Glutamatergic neuron (in vitro differentiated cells): ENCODE data around the gene LRP1. TPM values are rescaled to one million over a fixed set of nuclear protein-coding genes. Genes with fewer than 3 reads are reported as not detected.

Source experiments
- DNase-seq: peaks from one replicate; pipeline ENCODE4 v3.0.0; 2022
- H3K27ac Mint-ChIP-seq: one replicate; pipeline ENCODE4 v1.8.0; 2020; ENCODE audit warnings: mild to moderate bottlenecking, mixed read lengths, inconsistent platforms; ENCODE audit not compliant: unreplicated experiment
- H3K27me3 Mint-ChIP-seq: one replicate; pipeline ENCODE4 v1.8.0; 2020; ENCODE audit warnings: mild to moderate bottlenecking, moderate library complexity, mixed read lengths, inconsistent platforms; ENCODE audit not compliant: unreplicated experiment
- H3K36me3 Mint-ChIP-seq: one replicate; pipeline ENCODE4 v1.8.0; 2020; ENCODE audit warnings: mild to moderate bottlenecking, mixed read lengths, inconsistent platforms; ENCODE audit not compliant: unreplicated experiment
- H3K4me1 Mint-ChIP-seq: one replicate; pipeline ENCODE4 v1.8.0; 2020; ENCODE audit warnings: mild to moderate bottlenecking, low read depth, mixed read lengths, inconsistent platforms; ENCODE audit not compliant: unreplicated experiment
- H3K4me3 Mint-ChIP-seq: one replicate; pipeline ENCODE4 v1.8.0; 2020; ENCODE audit warnings: mild to moderate bottlenecking, mixed read lengths, inconsistent platforms; ENCODE audit not compliant: unreplicated experiment
- H3K9me3 Mint-ChIP-seq: one replicate; pipeline ENCODE4 v1.8.0; 2020; ENCODE audit warnings: mild to moderate bottlenecking, moderate library complexity, mixed read lengths, inconsistent platforms; ENCODE audit not compliant: unreplicated experiment
- CTCF ChIP-seq: fragments of 200-600 bp; sonication (generic); IDR thresholded peaks from one replicate; pipeline ENCODE4 v1.5.0; 2021; ENCODE audit not compliant: partially characterized antibody, unreplicated experiment
- total RNA-seq: library from RNA; stranded (reverse); fragmentation: NEBNext Ultra II Directional; extraction: Animal tissue kit (Norgen Biotek cat#: 25700); gene quantifications from one replicate; pipeline ENCODE4 v1.2.1, GENCODE V29; 2021; ENCODE audit not compliant: unreplicated experiment

Gene LRP1
- total RNA-seq, 1 donor from 2014 or later = 125 TPM

- peaks cover 5% of the 10 kb centered on the region for H3K9me3 Mint-ChIP-seq
- no peak for TF ChIP-seq CTCF
- DNase-seq = no peak
- H3K4me3 Mint-ChIP-seq = no peak overlapping the region
- H3K27me3 Mint-ChIP-seq = peaks cover 7% of the 10 kb centered on the region
- H3K27ac Mint-ChIP-seq = no peak overlapping the region
- H3K4me1 Mint-ChIP-seq = no peaks in the 10 kb centered on the region
- no peaks in the 10 kb centered on the region for H3K36me3 Mint-ChIP-seq
These were observed 53.4 kb downstream of the LRP1 start for GRCh38 chr12:57181561-57182155.

GRCh38 chr12:57182918-57183575 lies 54.8 kb downstream of the LRP1 start:
- Mint-ChIP-seq H3K27me3 (peaks cover 7% of the 10 kb centered on the region), H3K27ac (no peak overlapping the region), H3K4me3 (no peak overlapping the region), H3K4me1 (no peaks in the 10 kb centered on the region), H3K36me3 (no peaks in the 10 kb centered on the region), H3K9me3 (peaks cover 5% of the 10 kb centered on the region)
- TF ChIP-seq CTCF = peak; percentile 87
- DNase-seq = peak; percentile 84

- H3K4me1 Mint-ChIP-seq = no peaks in the 10 kb centered on the region
- no peak for DNase-seq
- no peak for TF ChIP-seq CTCF
- peaks cover 7% of the 10 kb centered on the region for H3K27me3 Mint-ChIP-seq
- no peaks in the 10 kb centered on the region for H3K36me3 Mint-ChIP-seq
- no peak overlapping the region for H3K4me3 Mint-ChIP-seq
- no peak overlapping the region for H3K27ac Mint-ChIP-seq
- peaks cover 5% of the 10 kb centered on the region for H3K9me3 Mint-ChIP-seq
These were observed 55.8 kb downstream of the LRP1 start for GRCh38 chr12:57183939-57184725.

- TF ChIP-seq CTCF = no peak
- DNase-seq = no peak
- no peaks in the 10 kb centered on the region for H3K36me3 Mint-ChIP-seq
- H3K27me3 Mint-ChIP-seq = peaks cover 3% of the 10 kb centered on the region
- no peaks in the 10 kb centered on the region for H3K4me1 Mint-ChIP-seq
- no peak overlapping the region for H3K4me3 Mint-ChIP-seq
- H3K27ac Mint-ChIP-seq = no peak overlapping the region
- H3K9me3 Mint-ChIP-seq = peaks cover 5% of the 10 kb centered on the region
These were observed 57.1 kb downstream of the LRP1 start for GRCh38 chr12:57185403-57185802.
